HepG2 (cell line): ENCODE results near the gene TEF. TPM values are rescaled to one million over a fixed set of nuclear protein-coding genes. Genes with fewer than 3 reads are reported as not detected.

Source experiments
- ATAC-seq: fragments of 200-7000 bp; cut with Tn5 transposase; 3 replicates; pipeline ENCODE4 v1.9.1; 2020; ENCODE audit warnings: mild to moderate bottlenecking, moderate library complexity
- BruUV-seq: library from RNA; stranded (reverse); fragments of 400-500 nt; replicated peaks from 2 replicates; lab custom pipeline; 2021; lab: Mats Ljungman, UMichigan
- CTCF ChIA-PET: fragments of 300-600 bp; formaldehyde crosslinking; extraction: SDS; loops from one replicate; lab custom pipeline; 2021; ENCODE audit warnings: low total read pairs, inconsistent platforms, low intra/inter-chr PET ratio; lab: Yijun Ruan, JAX
- POLR2A ChIA-PET: fragments of 350-600 bp; sonication (Branson Sonifier 250); formaldehyde crosslinking; loops from one replicate; lab custom pipeline; 2020; ENCODE audit warnings: antibody characterized with exemption, inconsistent platforms; lab: Yijun Ruan, JAX
- DNase-seq: peaks from one replicate; pipeline ENCODE4 v3.0.0-alpha.2; 2015; ENCODE audit warnings: low spot score
- FAIRE-seq: peaks from 3 replicates; lab custom pipeline; 2011; peaks lifted over from hg19 to GRCh38; lab: Jason Lieb, UNC
- H2AFZ ChIP-seq: one replicate; pipeline ENCODE4 v1.6.1; 2011; ENCODE audit warnings: low read length, inconsistent platforms
- H3K27ac ChIP-seq: fragments of 300-600 bp; 3 replicates; pipeline ENCODE4 v1.8.0; 2011; ENCODE audit warnings: mixed run types, mild to moderate bottlenecking, mixed read lengths, low read length, inconsistent platforms; ENCODE audit not compliant: insufficient read depth; ENCODE audit errors: extremely low read length
- H3K27me3 ChIP-seq, 2 experiments: fragments of 200-600 bp in 1 of 2; 2 replicates in 1 of 2; 3 replicates in 1 of 2; pipeline versions ENCODE4 v1.6.0 to v1.8.0; 2011; ENCODE audit warnings: low read length in 2 of 2, mild to moderate bottlenecking in 2 of 2, moderate library complexity in 2 of 2, inconsistent platforms in 1 of 2; ENCODE audit not compliant: insufficient read depth in 2 of 2, control insufficient read depth in 1 of 2
- H3K36me3 ChIP-seq, 2 experiments: fragments of 200-600 bp in 1 of 2; replicated peaks in 1 of 2; 2 replicates in 1 of 2; 3 replicates in 1 of 2; pipeline versions ENCODE4 v1.5.1 to v1.8.0; 2011; ENCODE audit warnings: low read length in 2 of 2, inconsistent platforms in 1 of 2; ENCODE audit not compliant: insufficient read depth in 2 of 2, control insufficient read depth in 1 of 2
- H3K4me1 ChIP-seq: 2 replicates; pipeline ENCODE4 v1.5.1; 2012; ENCODE audit warnings: low read length, inconsistent platforms; ENCODE audit not compliant: insufficient read depth
- H3K4me2 ChIP-seq: 2 replicates; pipeline ENCODE4 v1.6.0; 2011; ENCODE audit warnings: low read depth, low read length, inconsistent platforms
- H3K4me3 ChIP-seq, 3 experiments: fragments of 200-600 bp in 1 of 3; sonication (generic), shearing (Covaris generic) in 1 of 3; replicated peaks in 1 of 3; 2 replicates each; pipeline ENCODE4 v1.5.1; 2011 to 2016; ENCODE audit warnings: low read length in 3 of 3, inconsistent platforms in 2 of 3, low read depth in 2 of 3, mild to moderate bottlenecking in 2 of 3, control low read depth in 1 of 3, mixed read lengths in 1 of 3; ENCODE audit not compliant: insufficient read depth in 1 of 3
- H3K79me2 ChIP-seq: one replicate; pipeline ENCODE4 v1.6.1; 2011; ENCODE audit warnings: low read length, inconsistent platforms; ENCODE audit not compliant: insufficient read depth
- H3K9ac ChIP-seq: 2 replicates; pipeline ENCODE4 v1.6.0; 2011; ENCODE audit warnings: mild to moderate bottlenecking, low read depth, low read length, inconsistent platforms; ENCODE audit not compliant: insufficient read depth
- H3K9me3 ChIP-seq: 2 replicates; pipeline ENCODE4 v1.5.1; 2012; ENCODE audit warnings: mild to moderate bottlenecking, low read length
- H4K20me1 ChIP-seq: 2 replicates; pipeline ENCODE4 v1.6.0; 2011; ENCODE audit warnings: inconsistent platforms, mild to moderate bottlenecking, low read length, moderate library complexity; ENCODE audit not compliant: insufficient read depth
- CBX5 ChIP-seq: sonication (generic); formaldehyde crosslinking; IDR thresholded peaks from 2 replicates; pipeline ENCODE4 v1.4.0; 2020; ENCODE audit warnings: missing genetic modification reagents, borderline replicate concordance
- FOXP1 ChIP-seq, 2 experiments: fragments of 450-650 bp in 1 of 2; IDR thresholded peaks; 2 replicates each; pipeline ENCODE4 v1.6.1; 2017 to 2018; ENCODE audit warnings: antibody characterized with exemption in 1 of 2
- RBFOX2 ChIP-seq: fragments of 200-400 bp; formaldehyde crosslinking; IDR thresholded peaks from 2 replicates; pipeline ENCODE4 v1.6.1; 2017; ENCODE audit warnings: low read depth, mild to moderate bottlenecking, low read length
- SNAI1 ChIP-seq: sonication (generic); formaldehyde crosslinking; IDR thresholded peaks from 2 replicates; pipeline ENCODE4 v1.5.0; 2020; ENCODE audit warnings: mild to moderate bottlenecking, missing genetic modification reagents, borderline replicate concordance
- STAT5B ChIP-seq: sonication (generic); formaldehyde crosslinking; IDR thresholded peaks from 2 replicates; pipeline ENCODE4 v1.4.0; 2020; ENCODE audit warnings: missing genetic modification reagents
- ZNF260 ChIP-seq: sonication (generic); formaldehyde crosslinking; IDR thresholded peaks from 2 replicates; pipeline ENCODE4 v1.4.0; 2020; ENCODE audit warnings: missing genetic modification reagents, low read depth, mild to moderate bottlenecking, borderline replicate concordance
- ZNF34 ChIP-seq: sonication (generic); formaldehyde crosslinking; IDR thresholded peaks from 2 replicates; pipeline ENCODE4 v1.4.0; 2020; ENCODE audit warnings: mild to moderate bottlenecking, missing genetic modification reagents, borderline replicate concordance
- ZNF780A ChIP-seq: sonication (generic); formaldehyde crosslinking; IDR thresholded peaks from 2 replicates; pipeline ENCODE4 v1.8.0; 2022; ENCODE audit warnings: mild to moderate bottlenecking, missing genetic modification reagents, moderate library complexity
- WGBS: methylation state at CpG from one replicate; pipeline ENCODE4 v1.1.6; 2017; ENCODE audit warnings: low lambda C conversion rate; 5-methylcytosine and 5-hydroxymethylcytosine counted together
- in situ Hi-C: cut with HindIII; loops from 2 replicates; pipeline ENCODE4 v1.10.0; 2017; ENCODE audit warnings: low pct_unique_long_range_greater_than_20kb; ENCODE audit not compliant: extremely low pct_ligation_motif_present
- intact Hi-C: fragments of 100-400 bp; cut with micrococcal nuclease; formaldehyde crosslinking; loops from one replicate; pipeline ENCODE4 v1.10.0; 2022; ENCODE audit not compliant: unreplicated experiment
- polyA plus RNA-seq, 8 experiments: library from polyadenylated mRNA; depleted of rRNA in 3 of 8; stranded (reverse) in 7 of 8; unstranded in 1 of 8; fragments of >200 nt; fragmentation: Illumina TruSeq in 4 of 8; extraction: Trizol in 4 of 8; gene quantifications; 2 replicates each; pipeline versions ENCODE4 v1.2.1 to v1.2.3, GENCODE V29; 2011 to 2016; ENCODE audit warnings: low read depth in 4 of 8, missing spikeins in 1 of 8, mixed read lengths in 1 of 8; ENCODE audit not compliant: insufficient read depth in 1 of 8
- total RNA-seq, 5 experiments: library from RNA; depleted of rRNA; stranded (reverse); fragments of >200 nt; fragmentation: Illumina TruSeq; extraction: Trizol; gene quantifications; 2 replicates each; pipeline ENCODE4 v1.2.3, GENCODE V29; 2016; ENCODE audit warnings: low read depth in 1 of 5
- TF ChIP-seq, protein P1 (sequence below): sonication (generic); formaldehyde crosslinking; IDR thresholded peaks from 2 replicates; pipeline ENCODE4 v1.4.0; 2020; ENCODE audit warnings: low read depth, missing genetic modification reagents
- TF ChIP-seq, protein P2 (sequence below), 2 experiments: IDR thresholded peaks; 2 replicates each; pipeline ENCODE4 v1.6.1; 2011 to 2012; ENCODE audit warnings: low read length in 2 of 2, borderline replicate concordance in 1 of 2, low read depth in 1 of 2, mild to moderate bottlenecking in 1 of 2, moderate library complexity in 1 of 2
- TF ChIP-seq, protein P3 (sequence below): sonication (generic); formaldehyde crosslinking; IDR thresholded peaks from 2 replicates; pipeline ENCODE4 v1.8.0; 2022; ENCODE audit warnings: missing genetic modification reagents, mild to moderate bottlenecking, moderate library complexity, borderline replicate concordance

TEF gene
- total and polyA plus RNA-seq, 2 of the 13 experiments (the other 11 are each of a cell fraction or from before 2014, with no cell fraction given) = 7.6 to 11.2 TPM

GRCh38 chr22:41334951-41335635 lies 46.6 kb upstream of the TEF start:
- Histone ChIP-seq H3K79me2 (no peaks in the 10 kb centered on the region), H3K9me3 (no peaks in the 10 kb centered on the region), H3K27ac (no peak overlapping the region), H2AFZ (no peak overlapping the region), H3K9ac (no peak overlapping the region), H3K27me3 (no peaks in the 10 kb centered on the region; a peak in 1 of 5 replicates), H4K20me1 (no peaks in the 10 kb centered on the region), H3K4me3 (no peak overlapping the region), H3K4me2 (no peak overlapping the region), H3K36me3 (peaks cover 37 to 54% of the 10 kb centered on the region in 2 experiments), H3K4me1 (no peaks in the 10 kb centered on the region)
- FAIRE-seq (no peak), DNase-seq (no peak), ATAC-seq (no peak)
- BruUV-seq = no TSS peak
- intact Hi-C loops = no loop called here
- in situ Hi-C loops = no loop called here
- ChIA-PET CTCF (no interaction called here), POLR2A (no interaction called here)
- 100% methylated on average over 11 of the region's 11 CpGs for WGBS
- TF ChIP-seq CBX5 (CRISPR knock-in tag) = no peak
- TF ChIP-seq, protein P1, sequence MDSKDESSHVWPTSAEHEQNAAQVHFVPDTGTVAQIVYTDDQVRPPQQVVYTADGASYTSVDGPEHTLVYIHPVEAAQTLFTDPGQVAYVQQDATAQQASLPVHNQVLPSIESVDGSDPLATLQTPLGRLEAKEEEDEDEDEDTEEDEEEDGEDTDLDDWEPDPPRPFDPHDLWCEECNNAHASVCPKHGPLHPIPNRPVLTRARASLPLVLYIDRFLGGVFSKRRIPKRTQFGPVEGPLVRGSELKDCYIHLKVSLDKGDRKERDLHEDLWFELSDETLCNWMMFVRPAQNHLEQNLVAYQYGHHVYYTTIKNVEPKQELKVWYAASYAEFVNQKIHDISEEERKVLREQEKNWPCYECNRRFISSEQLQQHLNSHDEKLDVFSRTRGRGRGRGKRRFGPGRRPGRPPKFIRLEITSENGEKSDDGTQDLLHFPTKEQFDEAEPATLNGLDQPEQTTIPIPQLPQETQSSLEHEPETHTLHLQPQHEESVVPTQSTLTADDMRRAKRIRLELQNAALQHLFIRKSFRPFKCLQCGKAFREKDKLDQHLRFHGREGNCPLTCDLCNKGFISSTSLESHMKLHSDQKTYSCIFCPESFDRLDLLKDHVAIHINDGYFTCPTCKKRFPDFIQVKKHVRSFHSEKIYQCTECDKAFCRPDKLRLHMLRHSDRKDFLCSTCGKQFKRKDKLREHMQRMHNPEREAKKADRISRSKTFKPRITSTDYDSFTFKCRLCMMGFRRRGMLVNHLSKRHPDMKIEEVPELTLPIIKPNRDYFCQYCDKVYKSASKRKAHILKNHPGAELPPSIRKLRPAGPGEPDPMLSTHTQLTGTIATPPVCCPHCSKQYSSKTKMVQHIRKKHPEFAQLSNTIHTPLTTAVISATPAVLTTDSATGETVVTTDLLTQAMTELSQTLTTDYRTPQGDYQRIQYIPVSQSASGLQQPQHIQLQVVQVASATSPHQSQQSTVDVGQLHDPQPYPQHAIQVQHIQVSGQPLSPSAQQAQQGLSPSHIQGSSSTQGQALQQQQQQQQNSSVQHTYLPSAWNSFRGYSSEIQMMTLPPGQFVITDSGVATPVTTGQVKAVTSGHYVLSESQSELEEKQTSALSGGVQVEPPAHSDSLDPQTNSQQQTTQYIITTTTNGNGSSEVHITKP (CRISPR knock-in tag) = no peak
- no peak for TF ChIP-seq STAT5B (CRISPR knock-in tag)
- TF ChIP-seq FOXP1 (IDR thresholded peaks at IDR 0.05) = no peak
- no peak for TF ChIP-seq FOXP1 (CRISPR knock-in tag; IDR thresholded peaks at IDR 0.05)
- TF ChIP-seq ZNF260 (CRISPR knock-in tag) = no peak
- no peak for TF ChIP-seq SNAI1 (CRISPR knock-in tag)
- TF ChIP-seq, protein P2, sequence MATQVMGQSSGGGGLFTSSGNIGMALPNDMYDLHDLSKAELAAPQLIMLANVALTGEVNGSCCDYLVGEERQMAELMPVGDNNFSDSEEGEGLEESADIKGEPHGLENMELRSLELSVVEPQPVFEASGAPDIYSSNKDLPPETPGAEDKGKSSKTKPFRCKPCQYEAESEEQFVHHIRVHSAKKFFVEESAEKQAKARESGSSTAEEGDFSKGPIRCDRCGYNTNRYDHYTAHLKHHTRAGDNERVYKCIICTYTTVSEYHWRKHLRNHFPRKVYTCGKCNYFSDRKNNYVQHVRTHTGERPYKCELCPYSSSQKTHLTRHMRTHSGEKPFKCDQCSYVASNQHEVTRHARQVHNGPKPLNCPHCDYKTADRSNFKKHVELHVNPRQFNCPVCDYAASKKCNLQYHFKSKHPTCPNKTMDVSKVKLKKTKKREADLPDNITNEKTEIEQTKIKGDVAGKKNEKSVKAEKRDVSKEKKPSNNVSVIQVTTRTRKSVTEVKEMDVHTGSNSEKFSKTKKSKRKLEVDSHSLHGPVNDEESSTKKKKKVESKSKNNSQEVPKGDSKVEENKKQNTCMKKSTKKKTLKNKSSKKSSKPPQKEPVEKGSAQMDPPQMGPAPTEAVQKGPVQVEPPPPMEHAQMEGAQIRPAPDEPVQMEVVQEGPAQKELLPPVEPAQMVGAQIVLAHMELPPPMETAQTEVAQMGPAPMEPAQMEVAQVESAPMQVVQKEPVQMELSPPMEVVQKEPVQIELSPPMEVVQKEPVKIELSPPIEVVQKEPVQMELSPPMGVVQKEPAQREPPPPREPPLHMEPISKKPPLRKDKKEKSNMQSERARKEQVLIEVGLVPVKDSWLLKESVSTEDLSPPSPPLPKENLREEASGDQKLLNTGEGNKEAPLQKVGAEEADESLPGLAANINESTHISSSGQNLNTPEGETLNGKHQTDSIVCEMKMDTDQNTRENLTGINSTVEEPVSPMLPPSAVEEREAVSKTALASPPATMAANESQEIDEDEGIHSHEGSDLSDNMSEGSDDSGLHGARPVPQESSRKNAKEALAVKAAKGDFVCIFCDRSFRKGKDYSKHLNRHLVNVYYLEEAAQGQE (IDR thresholded peaks at IDR 0.05; ENCODE audit: borderline replicate concordance in 1 of 2, low read depth in 1 of 2, low read length in 2 of 2) = no peak
- TF ChIP-seq ZNF780A = no peak
- TF ChIP-seq, protein P3, sequence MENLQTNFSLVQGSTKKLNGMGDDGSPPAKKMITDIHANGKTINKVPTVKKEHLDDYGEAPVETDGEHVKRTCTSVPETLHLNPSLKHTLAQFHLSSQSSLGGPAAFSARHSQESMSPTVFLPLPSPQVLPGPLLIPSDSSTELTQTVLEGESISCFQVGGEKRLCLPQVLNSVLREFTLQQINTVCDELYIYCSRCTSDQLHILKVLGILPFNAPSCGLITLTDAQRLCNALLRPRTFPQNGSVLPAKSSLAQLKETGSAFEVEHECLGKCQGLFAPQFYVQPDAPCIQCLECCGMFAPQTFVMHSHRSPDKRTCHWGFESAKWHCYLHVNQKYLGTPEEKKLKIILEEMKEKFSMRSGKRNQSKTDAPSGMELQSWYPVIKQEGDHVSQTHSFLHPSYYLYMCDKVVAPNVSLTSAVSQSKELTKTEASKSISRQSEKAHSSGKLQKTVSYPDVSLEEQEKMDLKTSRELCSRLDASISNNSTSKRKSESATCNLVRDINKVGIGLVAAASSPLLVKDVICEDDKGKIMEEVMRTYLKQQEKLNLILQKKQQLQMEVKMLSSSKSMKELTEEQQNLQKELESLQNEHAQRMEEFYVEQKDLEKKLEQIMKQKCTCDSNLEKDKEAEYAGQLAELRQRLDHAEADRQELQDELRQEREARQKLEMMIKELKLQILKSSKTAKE (CRISPR knock-in tag) = no peak
- no peak for TF ChIP-seq RBFOX2
- TF ChIP-seq ZNF34 = no peak
